ENCODE data around the gene ORAI2. TPM values are rescaled to one million over a fixed set of nuclear protein-coding genes. Genes with fewer than 3 reads are reported as not detected.
"Not testable (repeated sequence)": the region's sequence is repeated elsewhere in the genome, so short reads cannot be mapped to it uniquely, and the experiment has no call there.

ORAI2 gene
- total and polyA plus RNA-seq, 2 of the 4 experiments (the other 2 are of a cell fraction) = 52.0 to 58.3 TPM

- 100% methylated on average over 2 of the region's 6 CpGs; no CpG with 5 or more reads in 1 of the 2 experiments for WGBS, 2 experiments (ENCODE audit: extremely low coverage in 2 of 2, insufficient read length in 1 of 2)
These were observed 24.8 kb upstream of the ORAI2 start for GRCh38 chr7:102408530-102408929.

More at GRCh38 chr7:102408530-102408929, 24.8 kb upstream of the ORAI2 start:
- H2BK20ac ChIP-seq (ENCODE audit: low read depth, low read length); H3K4ac ChIP-seq (ENCODE audit: low read depth, low read length); H3K14ac ChIP-seq (replicated peaks; ENCODE audit: low read depth, low read length); H4K8ac ChIP-seq (ENCODE audit: low read depth in 2 of 2, low read length in 2 of 2); dilution Hi-C loops (cut with HindIII; ENCODE audit: low sequenced_read_pairs, unreplicated experiment); H3K9ac ChIP-seq (ENCODE audit: low read depth, low read length); H4K91ac ChIP-seq (ENCODE audit: insufficient read depth, low read depth, low read length); H2AFZ ChIP-seq (replicated peaks; ENCODE audit: low read length, poor library complexity); H3K18ac ChIP-seq (ENCODE audit: low read depth, low read length); ATAC-seq (ENCODE audit: low read depth); H2BK120ac ChIP-seq (ENCODE audit: low read depth, low read length); H3K9me1 ChIP-seq (ENCODE audit: insufficient read depth, low read length); H3K9me3 ChIP-seq (ENCODE audit: control insufficient read depth, insufficient read depth, low read length); H4K5ac ChIP-seq (ENCODE audit: low read depth, low read length); H2BK15ac ChIP-seq (ENCODE audit: low read depth, low read length); H3K56ac ChIP-seq (ENCODE audit: extremely low read depth, insufficient read depth, low read length); H2BK5ac ChIP-seq (ENCODE audit: low read depth, low read length, poor library complexity, severe bottlenecking); POLR2A ChIA-PET (ENCODE audit: unreplicated experiment); H2AK9ac ChIP-seq (replicated peaks; ENCODE audit: low read depth, low read length, poor library complexity); H3K4me2 ChIP-seq (ENCODE audit: low read depth, low read length); H3K4me3 ChIP-seq (ENCODE audit: insufficient read depth, low read depth, low read length); DNase-seq; H3K27ac ChIP-seq (ENCODE audit: insufficient read depth, low read length); H3K27me3 ChIP-seq (ENCODE audit: control insufficient read depth, insufficient read depth, low read length); H2AK5ac ChIP-seq (ENCODE audit: low read depth, low read length); H3K4me1 ChIP-seq (ENCODE audit: control insufficient read depth, insufficient read depth, low read length); H3K23ac ChIP-seq (ENCODE audit: low read depth, low read length); BruUV-seq (replicated peaks); CTCF ChIA-PET; in situ Hi-C loops (cut with MboI; ENCODE audit: low sequenced_read_pairs); intact Hi-C loops (cut with micrococcal nuclease): not testable (repeated sequence)
- H3K36me3 ChIP-seq (ENCODE audit: control insufficient read depth, insufficient read depth, low read length) = peaks cover 64% of the 10 kb centered on the region
- H4K20me1 ChIP-seq (ENCODE audit: insufficient read depth, low read length) = peaks cover 13% of the 10 kb centered on the region
- peaks cover 33 to 52% of the 10 kb centered on the region in 2 experiments for H3K79me1 ChIP-seq (ENCODE audit: low read depth in 1 of 2, low read length in 2 of 2)

All from IMR-90 (cell line).